Chondrocyte (in vitro differentiated cells): ENCODE data around the gene PNPLA6. TPM values are rescaled to one million over a fixed set of nuclear protein-coding genes. Genes with fewer than 3 reads are reported as not detected.

ENCODE experiments used
- DNase-seq: peaks from one replicate; pipeline ENCODE4 v3.0.0; 2021; ENCODE audit warnings: mixed read lengths, low spot score
- H3K27ac Mint-ChIP-seq: one replicate; pipeline ENCODE4 v1.8.0; 2021; ENCODE audit warnings: mild to moderate bottlenecking, moderate library complexity, mixed read lengths; ENCODE audit not compliant: unreplicated experiment
- H3K27me3 Mint-ChIP-seq: 2 replicates; pipeline ENCODE4 v1.8.0; 2021; ENCODE audit warnings: low read depth, mixed read lengths
- H3K36me3 Mint-ChIP-seq: 2 replicates; pipeline ENCODE4 v1.8.0; 2021; ENCODE audit warnings: low read depth, mixed read lengths
- H3K4me1 Mint-ChIP-seq: 2 replicates; pipeline ENCODE4 v1.8.0; 2021; ENCODE audit warnings: low read depth, mild to moderate bottlenecking, mixed read lengths
- H3K4me3 Mint-ChIP-seq: one replicate; pipeline ENCODE4 v1.8.0; 2021; ENCODE audit warnings: mild to moderate bottlenecking, moderate library complexity, mixed read lengths; ENCODE audit not compliant: unreplicated experiment
- H3K9me3 Mint-ChIP-seq: 2 replicates; pipeline ENCODE4 v1.8.0; 2021; ENCODE audit warnings: low read depth, mixed read lengths
- total RNA-seq: library from RNA; stranded (reverse); gene quantifications from 3 replicates; pipeline ENCODE4 v1.2.1, GENCODE V29; 2021
- TF ChIP-seq, protein P1 (sequence below): fragments of 200-600 bp; sonication (generic); IDR thresholded peaks from 2 replicates; pipeline ENCODE4 v1.5.0; 2021; ENCODE audit warnings: antibody characterized with exemption, mild to moderate bottlenecking, moderate library complexity

The PNPLA6 gene
- total RNA-seq, 1 donor from 2014 or later, result 87.9 TPM

DNA sequence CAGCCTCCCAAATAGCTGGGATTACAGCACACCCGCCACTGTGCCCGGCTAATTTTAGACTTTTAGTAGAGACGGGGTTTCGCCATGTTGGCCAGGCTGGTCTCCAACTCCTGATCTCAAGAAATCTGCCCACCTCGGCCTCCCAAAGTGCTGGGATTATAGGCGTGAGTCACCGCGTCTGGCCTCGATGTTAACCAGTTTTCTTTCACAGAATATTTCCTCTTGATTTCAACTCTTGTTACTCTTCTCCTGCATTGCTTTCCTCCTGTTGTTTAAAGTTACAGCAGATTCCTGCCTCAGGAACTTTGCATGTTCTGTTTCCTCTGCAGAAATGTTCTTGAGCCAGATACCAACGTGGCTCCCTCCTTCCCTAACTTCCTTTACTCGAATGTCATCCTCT lies 43.0 kb upstream of the PNPLA6 start:
- H3K9me3 Mint-ChIP-seq, result no peaks in the 10 kb centered on the region
- no peak overlapping the region for H3K27ac Mint-ChIP-seq
- no peak overlapping the region for H3K4me3 Mint-ChIP-seq
- H3K4me1 Mint-ChIP-seq, result peaks cover 14% of the 10 kb centered on the region
- no peak for DNase-seq
- TF ChIP-seq, protein P1, sequence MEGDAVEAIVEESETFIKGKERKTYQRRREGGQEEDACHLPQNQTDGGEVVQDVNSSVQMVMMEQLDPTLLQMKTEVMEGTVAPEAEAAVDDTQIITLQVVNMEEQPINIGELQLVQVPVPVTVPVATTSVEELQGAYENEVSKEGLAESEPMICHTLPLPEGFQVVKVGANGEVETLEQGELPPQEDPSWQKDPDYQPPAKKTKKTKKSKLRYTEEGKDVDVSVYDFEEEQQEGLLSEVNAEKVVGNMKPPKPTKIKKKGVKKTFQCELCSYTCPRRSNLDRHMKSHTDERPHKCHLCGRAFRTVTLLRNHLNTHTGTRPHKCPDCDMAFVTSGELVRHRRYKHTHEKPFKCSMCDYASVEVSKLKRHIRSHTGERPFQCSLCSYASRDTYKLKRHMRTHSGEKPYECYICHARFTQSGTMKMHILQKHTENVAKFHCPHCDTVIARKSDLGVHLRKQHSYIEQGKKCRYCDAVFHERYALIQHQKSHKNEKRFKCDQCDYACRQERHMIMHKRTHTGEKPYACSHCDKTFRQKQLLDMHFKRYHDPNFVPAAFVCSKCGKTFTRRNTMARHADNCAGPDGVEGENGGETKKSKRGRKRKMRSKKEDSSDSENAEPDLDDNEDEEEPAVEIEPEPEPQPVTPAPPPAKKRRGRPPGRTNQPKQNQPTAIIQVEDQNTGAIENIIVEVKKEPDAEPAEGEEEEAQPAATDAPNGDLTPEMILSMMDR, result no peak
- peaks cover 5% of the 10 kb centered on the region for H3K27me3 Mint-ChIP-seq
- no peaks in the 10 kb centered on the region for H3K36me3 Mint-ChIP-seq

DNA sequence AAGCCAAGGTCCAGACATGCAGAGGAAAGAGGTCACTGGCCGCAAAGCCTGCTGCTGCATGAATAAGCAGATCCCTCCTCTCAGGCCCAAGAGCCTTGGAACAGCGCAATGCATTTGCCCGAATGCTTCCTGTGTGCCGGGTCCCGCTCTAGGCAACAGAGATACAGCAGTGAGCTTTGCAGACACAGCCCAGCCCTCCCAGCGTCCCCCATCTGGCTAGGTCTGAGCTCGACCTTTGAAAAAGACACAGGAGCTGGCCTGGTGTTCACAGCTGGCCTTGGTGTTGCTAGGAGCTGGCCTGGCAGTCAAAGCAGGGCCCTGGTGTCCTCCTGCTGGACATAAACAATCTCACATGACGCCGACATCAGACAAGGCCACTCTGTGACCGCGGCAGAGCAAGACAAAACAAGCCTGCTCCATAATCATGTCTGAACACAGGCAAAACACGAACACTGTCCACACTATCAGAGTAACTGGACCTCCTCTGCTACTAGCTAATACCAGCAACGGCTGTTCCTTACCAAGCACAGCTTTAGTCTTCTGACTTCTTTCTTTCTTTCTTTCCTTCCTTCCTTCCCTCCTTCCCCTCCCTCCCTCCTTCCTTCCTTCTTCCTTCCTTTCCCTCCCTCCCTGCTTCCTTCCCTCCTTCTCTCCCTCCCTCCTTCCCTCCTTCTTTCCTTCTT lies 41.0 kb upstream of the PNPLA6 start:
- Mint-ChIP-seq H3K9me3 (no peaks in the 10 kb centered on the region), H3K27me3 (peaks cover 11% of the 10 kb centered on the region), H3K36me3 (no peaks in the 10 kb centered on the region), H3K4me1 (peaks cover 8% of the 10 kb centered on the region), H3K4me3 (no peak overlapping the region), H3K27ac (peak overlapping the region; percentile 27)
- no peak for DNase-seq
- TF ChIP-seq, protein P1, result peak; percentile 30

DNA sequence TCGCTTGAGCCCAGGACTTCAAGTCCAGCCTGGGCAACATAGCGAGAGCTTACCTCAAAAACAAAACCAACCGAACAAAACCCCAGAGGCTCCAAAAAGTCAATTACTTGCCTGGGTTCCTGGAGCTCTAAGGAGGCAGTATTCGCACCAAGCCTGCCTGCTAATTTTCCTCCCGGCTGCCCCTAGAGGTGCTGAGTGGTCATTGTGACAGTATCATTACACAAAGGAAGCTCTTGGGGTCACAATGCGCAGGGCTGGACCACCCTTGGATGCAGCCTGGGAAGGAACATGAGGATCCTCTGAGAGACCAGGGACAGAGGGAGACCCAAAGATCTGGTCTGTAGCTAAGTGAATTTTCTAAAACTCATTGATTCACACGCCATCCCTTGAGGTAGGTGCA lies 38.2 kb upstream of the PNPLA6 start:
- H3K36me3 Mint-ChIP-seq, result no peaks in the 10 kb centered on the region
- peaks cover 13% of the 10 kb centered on the region for H3K27me3 Mint-ChIP-seq
- H3K9me3 Mint-ChIP-seq, result no peaks in the 10 kb centered on the region
- H3K27ac Mint-ChIP-seq, result no peak overlapping the region
- TF ChIP-seq, protein P1, result peak; percentile 71
- peaks cover 7% of the 10 kb centered on the region for H3K4me1 Mint-ChIP-seq
- DNase-seq, result no peak
- H3K4me3 Mint-ChIP-seq, result no peak overlapping the region

DNA sequence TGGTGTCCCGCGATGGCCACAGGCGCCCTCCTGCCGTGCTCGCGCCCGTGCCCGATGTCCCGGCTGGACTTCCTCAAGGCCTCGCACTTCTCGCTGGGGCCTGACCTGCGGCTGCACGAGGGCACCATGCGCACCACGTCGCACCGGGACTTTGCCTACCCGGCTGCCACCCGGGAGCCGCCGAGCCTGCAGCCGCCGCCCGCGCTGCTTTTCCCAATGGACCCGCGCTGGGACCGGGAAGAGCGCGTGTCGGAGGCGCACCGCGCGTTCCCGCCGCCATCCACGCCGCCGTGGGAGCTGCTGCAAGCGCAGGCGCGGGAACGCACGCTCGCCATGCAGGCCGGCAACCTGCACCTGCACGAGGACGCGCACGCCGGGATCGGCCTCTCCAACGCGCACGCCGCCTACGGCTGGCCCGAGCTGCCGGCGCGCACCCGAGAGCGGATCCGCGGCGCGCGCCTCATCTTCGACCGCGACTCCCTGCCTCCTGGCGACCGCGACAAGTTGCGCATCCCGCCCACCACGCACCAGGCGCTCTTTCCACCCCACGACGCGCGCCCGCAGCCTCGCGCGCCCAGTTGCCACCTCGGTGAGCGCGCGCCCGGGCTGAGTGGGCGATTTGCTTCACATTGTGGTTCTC lies 34.6 kb upstream of the PNPLA6 start:
- Mint-ChIP-seq H3K27me3 (peaks cover 13% of the 10 kb centered on the region), H3K27ac (no peak overlapping the region), H3K36me3 (no peaks in the 10 kb centered on the region), H3K4me3 (peak overlapping the region; percentile 66), H3K4me1 (no peaks in the 10 kb centered on the region), H3K9me3 (no peaks in the 10 kb centered on the region)
- DNase-seq, result no peak
- TF ChIP-seq, protein P1, result peak; percentile 34

DNA sequence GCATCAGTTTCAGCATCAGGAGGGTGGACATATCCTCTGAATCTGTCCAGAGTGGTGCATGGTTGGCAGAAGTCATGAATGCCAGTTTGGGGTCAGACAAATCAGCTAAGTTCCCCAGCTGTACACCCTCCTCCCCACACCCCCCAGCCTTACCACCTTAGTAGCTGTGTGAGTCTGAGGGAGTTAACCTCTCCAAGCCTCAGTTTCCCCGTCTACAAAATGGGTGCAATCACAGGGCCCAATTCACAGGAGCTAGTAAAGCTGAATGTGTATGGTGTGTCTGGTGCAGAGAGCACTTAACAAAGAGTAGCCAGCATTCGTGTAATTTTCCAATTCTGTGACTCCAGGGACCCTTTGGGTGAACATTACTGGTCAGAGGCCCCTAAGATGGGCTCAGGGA lies 33.0 kb upstream of the PNPLA6 start:
- Mint-ChIP-seq H3K36me3 (no peaks in the 10 kb centered on the region), H3K27me3 (peaks cover 8% of the 10 kb centered on the region), H3K4me3 (no peak overlapping the region), H3K4me1 (no peaks in the 10 kb centered on the region), H3K27ac (no peak overlapping the region), H3K9me3 (no peaks in the 10 kb centered on the region)
- TF ChIP-seq, protein P1, result no peak
- DNase-seq, result no peak
